ENCODE results near the gene ASPHD2. TPM values are rescaled to one million over a fixed set of nuclear protein-coding genes. Genes with fewer than 3 reads are reported as not detected.

ASPHD2 gene, protein sequence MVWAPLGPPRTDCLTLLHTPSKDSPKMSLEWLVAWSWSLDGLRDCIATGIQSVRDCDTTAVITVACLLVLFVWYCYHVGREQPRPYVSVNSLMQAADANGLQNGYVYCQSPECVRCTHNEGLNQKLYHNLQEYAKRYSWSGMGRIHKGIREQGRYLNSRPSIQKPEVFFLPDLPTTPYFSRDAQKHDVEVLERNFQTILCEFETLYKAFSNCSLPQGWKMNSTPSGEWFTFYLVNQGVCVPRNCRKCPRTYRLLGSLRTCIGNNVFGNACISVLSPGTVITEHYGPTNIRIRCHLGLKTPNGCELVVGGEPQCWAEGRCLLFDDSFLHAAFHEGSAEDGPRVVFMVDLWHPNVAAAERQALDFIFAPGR
- 1.00 and 1.9 TPM in 2 replicates for total RNA-seq

DNA sequence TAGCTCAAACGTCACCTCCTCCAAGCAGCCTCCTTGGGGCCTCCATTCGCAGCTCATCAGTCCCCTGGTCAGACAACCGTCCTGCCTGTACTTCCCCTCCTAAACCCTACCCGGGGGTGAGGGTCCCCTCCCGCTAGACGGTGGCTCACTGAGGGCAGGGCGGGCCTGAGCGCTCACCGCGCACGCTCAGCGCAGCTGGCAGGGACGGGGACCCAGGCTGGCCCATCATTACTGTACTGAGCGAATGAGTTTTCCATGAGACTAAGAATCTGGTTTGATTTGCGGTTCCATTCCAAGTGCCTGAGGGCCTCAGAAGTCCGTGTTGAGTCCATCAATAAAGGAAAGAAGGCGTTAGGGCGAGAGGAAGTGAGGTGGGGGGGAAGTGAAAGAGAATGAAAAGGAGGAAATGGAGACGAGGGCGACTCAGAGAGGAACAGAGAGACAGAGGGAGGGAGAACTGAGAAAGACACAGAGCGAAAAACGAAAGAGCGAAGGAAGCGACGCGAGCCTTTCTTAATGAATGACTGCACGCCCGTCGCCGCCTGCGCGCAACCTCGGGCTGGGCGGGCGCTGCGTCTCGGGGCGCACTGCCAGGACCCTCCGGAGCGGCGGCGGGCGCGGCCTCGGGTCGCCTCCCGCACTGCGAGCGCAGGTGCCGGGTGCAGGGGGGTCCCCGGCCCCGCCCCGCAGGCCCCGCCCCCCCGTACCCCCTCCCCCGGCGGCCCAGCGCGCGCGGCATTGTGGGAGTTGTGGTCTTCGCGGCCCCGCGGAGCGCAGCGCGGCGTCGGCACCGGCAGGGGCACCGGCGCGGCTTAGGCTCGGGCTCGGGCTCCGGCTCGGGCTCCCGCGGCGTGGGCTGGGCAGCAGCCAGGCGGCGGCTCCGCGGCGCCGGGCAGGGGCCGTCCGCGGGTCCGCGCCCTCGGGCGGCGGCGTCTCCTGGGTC lies at the start of gene ASPHD2:
Gene ASPHD2, plus strand, starts transcription at position 746 of the 943 bp plus-strand sequence. CDS start 4,356 bp downstream, outside the sequence.

DNA sequence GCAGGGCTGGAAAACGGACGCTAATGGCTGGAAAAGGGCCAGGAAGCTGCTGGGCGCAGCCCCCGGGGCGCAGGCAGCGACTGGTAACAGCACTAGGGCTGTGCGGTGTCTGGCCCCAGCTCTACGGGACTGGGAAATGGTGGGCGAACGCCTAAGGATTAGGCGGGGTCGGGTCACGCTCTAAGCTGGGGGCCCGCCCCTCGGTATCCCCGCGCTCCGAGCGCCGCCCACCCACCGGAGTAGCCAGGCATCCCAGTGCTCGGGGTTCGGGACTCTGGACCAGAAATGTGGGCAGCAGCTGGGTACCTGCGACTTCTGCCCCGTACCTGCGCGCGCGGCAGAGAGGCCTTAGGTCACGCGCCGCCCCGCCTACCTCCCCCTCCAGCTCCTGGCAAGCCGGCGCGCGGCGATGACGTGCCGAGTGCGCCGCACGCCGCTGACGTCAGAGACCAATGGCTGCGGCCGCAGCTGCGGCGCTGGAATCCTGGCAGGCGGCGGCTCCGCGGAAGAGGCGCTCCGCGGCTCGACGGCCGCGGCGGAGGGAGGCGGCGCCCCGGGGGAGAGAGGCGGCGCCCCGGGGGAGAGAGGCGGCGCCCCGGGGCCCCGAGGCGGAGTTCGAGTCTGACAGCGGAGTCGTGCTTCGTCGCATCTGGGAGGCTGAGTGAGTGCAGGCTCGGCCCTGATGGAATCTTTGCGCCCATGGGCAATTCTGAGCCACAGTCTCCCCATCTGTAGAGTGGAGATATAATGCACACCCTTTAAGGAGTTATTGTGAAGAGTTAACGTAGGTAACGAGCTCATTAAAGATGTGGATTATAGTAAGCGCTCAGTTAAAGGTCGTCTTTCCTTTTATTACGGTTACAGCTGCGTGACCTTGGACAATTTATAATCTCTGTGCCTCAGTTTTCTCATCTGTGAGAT lies 54.6 kb downstream of the ASPHD2 start, which contains the start of the genes HPS4 and SRRD:
Gene HPS4, minus strand, starts transcription at position 345 of the 921 bp plus-strand sequence. CDS start 2,021 bp downstream, outside the sequence.
Gene SRRD, plus strand, starts transcription at position 439 of the 921 bp plus-strand sequence. Its CDS starts 14 bp downstream, at position 453.

Other genes starting within 250 kb of the ASPHD2 start
- gene HPS4, start 54.5 kb downstream of the ASPHD2 start, total RNA-seq = 39.3 and 42.5 TPM in 2 replicates
- gene SRRD, start 54.6 kb downstream of the ASPHD2 start, total RNA-seq = 9.1 and 17.3 TPM in 2 replicates
- 40.1 and 44.9 TPM in 2 replicates for gene TFIP11, start 83.2 kb downstream of the ASPHD2 start, total RNA-seq
- 18.3 and 29.2 TPM in 2 replicates for gene TPST2, start 160.9 kb downstream of the ASPHD2 start, total RNA-seq
- not detected in 2 replicates for gene CRYBB1, start 188.8 kb downstream of the ASPHD2 start, total RNA-seq
- gene CRYBA4, start 192.7 kb downstream of the ASPHD2 start, total RNA-seq = not detected in 2 replicates
- gene MIAT, start 228.3 kb downstream of the ASPHD2 start, total RNA-seq = 1.2 and 1.5 TPM in 2 replicates